Muscle of leg (tissue), 11 donors: Measurements from ENCODE around the gene TMEM91. TPM values are rescaled to one million over a fixed set of nuclear protein-coding genes. Genes with fewer than 3 reads are reported as not detected.
A peak's percentile ranks its signal among the peaks of the same experiment; 100 is the strongest.
"Not testable (repeated sequence)": the region's sequence is repeated elsewhere in the genome, so short reads cannot be mapped to it uniquely, and the experiment has no call there.

Source experiments
- DNase-seq: peaks from one replicate; pipeline ENCODE4 v3.0.0; 2013
- H3K27ac ChIP-seq: one replicate; pipeline ENCODE4 v1.5.1; 2013; ENCODE audit warnings: mild to moderate bottlenecking, low read length, control low read depth
- H3K27me3 ChIP-seq: one replicate; pipeline ENCODE4 v1.6.1; 2013; ENCODE audit warnings: low read length; ENCODE audit not compliant: control insufficient read depth, insufficient read depth
- H3K36me3 ChIP-seq: one replicate; pipeline ENCODE4 v1.6.1; 2013; ENCODE audit warnings: low read length; ENCODE audit not compliant: control insufficient read depth, insufficient read depth
- H3K4me1 ChIP-seq: one replicate; pipeline ENCODE4 v1.6.1; 2013; ENCODE audit warnings: low read length; ENCODE audit not compliant: control insufficient read depth, insufficient read depth
- H3K4me3 ChIP-seq: one replicate; pipeline ENCODE4 v1.5.1; 2013; ENCODE audit warnings: low read length, control low read depth
- H3K9me3 ChIP-seq: replicated peaks from 2 replicates; pipeline ENCODE4 v1.6.1; 2013; ENCODE audit warnings: low read depth, low read length; ENCODE audit not compliant: control insufficient read depth
- WGBS: methylation state at CpG from one replicate; pipeline ENCODE4 v1.1.5; 2013; ENCODE audit warnings: missing lambda C conversion rate; ENCODE audit not compliant: insufficient coverage; 5-methylcytosine and 5-hydroxymethylcytosine counted together
- polyA plus RNA-seq, 8 donors: library from polyadenylated mRNA; unstranded; fragments of 120-200 nt; gene quantifications; one replicate each; pipeline versions ENCODE4 v1.2.1 to v1.2.3, GENCODE V29; 2013; ENCODE audit warnings: inconsistent platforms in 1 of 8, low replicate concordance in 1 of 8; ENCODE audit not compliant: insufficient read length in 8 of 8, insufficient read depth in 1 of 8
- total RNA-seq: library from RNA; stranded (reverse); fragments of 120-200 nt; gene quantifications from one replicate; pipeline ENCODE4 v1.2.4, GENCODE V29; 2013

TMEM91 gene
- total and polyA plus RNA-seq, 9 donors = 2.6 to 9.2 (median 5.3) TPM

- no peak overlapping the region for H3K4me3 ChIP-seq
- whole genome bisulfite sequencing = 46% methylated on average over 8 of the region's 8 CpGs
- H3K27me3 ChIP-seq = no peaks in the 10 kb centered on the region
- no peak overlapping the region for H3K27ac ChIP-seq
- no peaks in the 10 kb centered on the region for H3K36me3 ChIP-seq
- peaks cover 25% of the 10 kb centered on the region for H3K4me1 ChIP-seq
- no peaks in the 10 kb centered on the region for H3K9me3 ChIP-seq
- DNase-seq = no peak
Observed at GRCh38 chr19:41376998-41377365, 649 bp downstream of the TMEM91 start.

- H3K27me3 ChIP-seq = no peaks in the 10 kb centered on the region
- H3K4me1 ChIP-seq = peaks cover 25% of the 10 kb centered on the region
- no peak overlapping the region for H3K27ac ChIP-seq
- H3K9me3 ChIP-seq = no peaks in the 10 kb centered on the region
- peaks cover 2% of the 10 kb centered on the region for H3K36me3 ChIP-seq
- no peak overlapping the region for H3K4me3 ChIP-seq
- peak; percentile 59 for DNase-seq
- 24% methylated on average over 7 of the region's 9 CpGs for WGBS
Observed at GRCh38 chr19:41377977-41378709, 1.8 kb downstream of the TMEM91 start.

- peaks cover 17% of the 10 kb centered on the region for H3K36me3 ChIP-seq
- 100% methylated on average over 2 of the region's 8 CpGs for WGBS
- DNase-seq, H3K27me3 ChIP-seq, H3K27ac ChIP-seq, H3K9me3 ChIP-seq, H3K4me3 ChIP-seq, H3K4me1 ChIP-seq: not testable (repeated sequence)
Observed at GRCh38 chr19:41381536-41381935, 5.2 kb downstream of the TMEM91 start.

- H3K27ac ChIP-seq = no peak overlapping the region
- no peak for DNase-seq
- peaks cover 36% of the 10 kb centered on the region for H3K36me3 ChIP-seq
- WGBS = no CpG with 5 or more reads among the region's 5 CpGs
- no peaks in the 10 kb centered on the region for H3K4me1 ChIP-seq
- no peak overlapping the region for H3K4me3 ChIP-seq
- H3K27me3 ChIP-seq = no peaks in the 10 kb centered on the region
- H3K9me3 ChIP-seq = no peaks in the 10 kb centered on the region
Observed at GRCh38 chr19:41384351-41384750, 8.0 kb downstream of the TMEM91 start.

- no peak overlapping the region for H3K4me3 ChIP-seq
- no peak overlapping the region for H3K27ac ChIP-seq
- H3K4me1 ChIP-seq = no peaks in the 10 kb centered on the region
- no peak for DNase-seq
- peaks cover 55% of the 10 kb centered on the region for H3K36me3 ChIP-seq
- H3K9me3 ChIP-seq = no peaks in the 10 kb centered on the region
- no peaks in the 10 kb centered on the region for H3K27me3 ChIP-seq
- WGBS = 86% methylated on average over 9 of the region's 13 CpGs
Observed at GRCh38 chr19:41386442-41386841, 10.1 kb downstream of the TMEM91 start.

- peaks cover 10% of the 10 kb centered on the region for H3K4me1 ChIP-seq
- no peak for DNase-seq
- H3K9me3 ChIP-seq = no peaks in the 10 kb centered on the region
- 90% methylated on average over 9 of the region's 11 CpGs for WGBS
- no peak overlapping the region for H3K4me3 ChIP-seq
- no peaks in the 10 kb centered on the region for H3K27me3 ChIP-seq
- H3K36me3 ChIP-seq = peaks cover 43% of the 10 kb centered on the region
- H3K27ac ChIP-seq = no peak overlapping the region
Observed at GRCh38 chr19:41391618-41392017, 15.3 kb downstream of the TMEM91 start.

GRCh38 chr19:41392775-41393174 lies 16.4 kb downstream of the TMEM91 start:
- no peak overlapping the region for H3K27ac ChIP-seq
- WGBS = 82% methylated on average over 9 of the region's 12 CpGs
- H3K36me3 ChIP-seq = peaks cover 32% of the 10 kb centered on the region

GRCh38 chr19:41395355-41395754 lies 19.0 kb downstream of the TMEM91 start:
- H3K27ac ChIP-seq = no peak overlapping the region
- 83% methylated on average over 6 of the region's 6 CpGs for WGBS
- peaks cover 17% of the 10 kb centered on the region for H3K36me3 ChIP-seq
- DNase-seq = no peak
- H3K4me1 ChIP-seq = peaks cover 19% of the 10 kb centered on the region
- H3K27me3 ChIP-seq = no peaks in the 10 kb centered on the region
- no peak overlapping the region for H3K4me3 ChIP-seq
- H3K9me3 ChIP-seq = no peaks in the 10 kb centered on the region

More at GRCh38 chr19:41392775-41393174, 16.4 kb downstream of the TMEM91 start:
- Histone ChIP-seq H3K4me3 (no peak overlapping the region), H3K9me3 (no peaks in the 10 kb centered on the region), H3K27me3 (no peaks in the 10 kb centered on the region), H3K4me1 (peaks cover 10% of the 10 kb centered on the region)
- no peak for DNase-seq

- no peaks in the 10 kb centered on the region for H3K27me3 ChIP-seq
- H3K36me3 ChIP-seq = no peaks in the 10 kb centered on the region
- peak within 1 kb of the TSS; percentile 83 for H3K27ac ChIP-seq
- H3K9me3 ChIP-seq = no peaks in the 10 kb centered on the region
- DNase-seq = peak; percentile 100
- peak within 1 kb of the TSS; percentile 95 for H3K4me3 ChIP-seq
- H3K4me1 ChIP-seq = peaks cover 19% of the 10 kb centered on the region
- WGBS = under 1% methylated on average over 48 of the region's 50 CpGs
Observed at GRCh38 chr19:41397086-41398049, 21.0 kb downstream of the TMEM91 start, which contains the start of the genes BCKDHA and EXOSC5. BCKDHA (plus strand) TSS chr19:41397818; CDS start chr19:41397828, 10 bp downstream. EXOSC5 (minus strand) TSS chr19:41397359; CDS start chr19:41397328, 31 bp downstream.

GRCh38 chr19:41398050-41398418 lies 21.7 kb downstream of the TMEM91 start:
- peak overlapping the region; percentile 83 for H3K27ac ChIP-seq
- peaks cover 1% of the 10 kb centered on the region for H3K36me3 ChIP-seq
- peak overlapping the region; percentile 95 for H3K4me3 ChIP-seq
- H3K27me3 ChIP-seq = no peaks in the 10 kb centered on the region
- DNase-seq = no peak
- 0% methylated on average over 5 of the region's 5 CpGs for WGBS
- H3K4me1 ChIP-seq = peaks cover 16% of the 10 kb centered on the region
- H3K9me3 ChIP-seq = no peaks in the 10 kb centered on the region
